CD4-positive, CD25-positive, alpha-beta regulatory T cell (primary cell): ENCODE results near the gene CCNB1. TPM values are rescaled to one million over a fixed set of nuclear protein-coding genes. Genes with fewer than 3 reads are reported as not detected.

Experiments used
- ATAC-seq, 2 donors: fragments of 150-1000 bp; cut with Tn5 transposase; one replicate each; pipeline ENCODE4 v1.10.0; 2021; ENCODE audit warnings: low read depth in 2 of 2, moderate number of reproducible peaks in 2 of 2, moderate library complexity in 1 of 2
- DNase-seq, 3 donors: peaks; one replicate each; pipeline versions ENCODE4 v3.0.0 to v3.0.0-alpha.2; 2012 to 2022; ENCODE audit warnings: mixed read lengths in 1 of 3
- H3K27ac ChIP-seq: one replicate; pipeline ENCODE4 v1.7.0; 2013; ENCODE audit warnings: mild to moderate bottlenecking, low read length; ENCODE audit not compliant: insufficient read depth, poor library complexity, severe bottlenecking
- H3K27me3 ChIP-seq: one replicate; pipeline ENCODE4 v1.7.0; 2013; ENCODE audit warnings: low read length; ENCODE audit not compliant: control insufficient read depth, insufficient read depth
- H3K36me3 ChIP-seq: one replicate; pipeline ENCODE4 v1.7.0; 2013; ENCODE audit warnings: mild to moderate bottlenecking, low read length, moderate library complexity; ENCODE audit not compliant: control insufficient read depth, insufficient read depth
- H3K4me1 ChIP-seq: 2 replicates; pipeline ENCODE4 v1.7.0; 2013; ENCODE audit warnings: mild to moderate bottlenecking, low read length; ENCODE audit not compliant: insufficient read depth, control insufficient read depth, poor library complexity, severe bottlenecking
- H3K4me3 ChIP-seq: one replicate; pipeline ENCODE4 v1.7.0; 2013; ENCODE audit warnings: low read depth, mild to moderate bottlenecking, low read length, moderate library complexity
- H3K9me3 ChIP-seq, 2 experiments: 1 replicate in 1 of 2; 2 replicates in 1 of 2; pipeline ENCODE4 v1.7.0; 2013; ENCODE audit warnings: low read length in 2 of 2, mild to moderate bottlenecking in 1 of 2, moderate library complexity in 1 of 2; ENCODE audit not compliant: control insufficient read depth in 2 of 2
- H3K27ac Mint-ChIP-seq, 3 donors: one replicate each; pipeline ENCODE4 v1.8.0; 2020 to 2022; ENCODE audit warnings: mild to moderate bottlenecking in 3 of 3, mixed read lengths in 3 of 3, moderate library complexity in 2 of 3
- H3K27me3 Mint-ChIP-seq: one replicate; pipeline ENCODE4 v1.8.0; 2022; ENCODE audit warnings: mild to moderate bottlenecking, mixed read lengths
- H3K36me3 Mint-ChIP-seq: one replicate; pipeline ENCODE4 v1.8.0; 2020; ENCODE audit warnings: mixed read lengths
- H3K4me1 Mint-ChIP-seq, 4 donors: one replicate each; pipeline ENCODE4 v1.8.0; 2020 to 2022; ENCODE audit warnings: mixed read lengths in 4 of 4, mild to moderate bottlenecking in 1 of 4
- H3K4me3 Mint-ChIP-seq, 4 donors: one replicate each; pipeline ENCODE4 v1.8.0; 2020 to 2022; ENCODE audit warnings: mild to moderate bottlenecking in 4 of 4, mixed read lengths in 4 of 4, moderate library complexity in 3 of 4
- H3K9me3 Mint-ChIP-seq, 7 donors: one replicate each; pipeline ENCODE4 v1.8.0; 2020 to 2022; ENCODE audit warnings: mixed read lengths in 7 of 7, mild to moderate bottlenecking in 3 of 7, moderate library complexity in 2 of 7
- polyA plus RNA-seq, 4 donors: library from polyadenylated mRNA; unstranded; fragments of 300-500 nt; fragmentation: Illumina TruSeq; gene quantifications; one replicate each; pipeline ENCODE4 v1.2.3, GENCODE V29; 2021
- total RNA-seq: library from RNA; stranded (reverse); gene quantifications from one replicate; pipeline ENCODE4 v1.2.3, GENCODE V29; 2022

The CCNB1 gene
- total and polyA plus RNA-seq, 5 donors from 2014 or later = 3.9 to 10.2 (median 8.4) TPM

DNA sequence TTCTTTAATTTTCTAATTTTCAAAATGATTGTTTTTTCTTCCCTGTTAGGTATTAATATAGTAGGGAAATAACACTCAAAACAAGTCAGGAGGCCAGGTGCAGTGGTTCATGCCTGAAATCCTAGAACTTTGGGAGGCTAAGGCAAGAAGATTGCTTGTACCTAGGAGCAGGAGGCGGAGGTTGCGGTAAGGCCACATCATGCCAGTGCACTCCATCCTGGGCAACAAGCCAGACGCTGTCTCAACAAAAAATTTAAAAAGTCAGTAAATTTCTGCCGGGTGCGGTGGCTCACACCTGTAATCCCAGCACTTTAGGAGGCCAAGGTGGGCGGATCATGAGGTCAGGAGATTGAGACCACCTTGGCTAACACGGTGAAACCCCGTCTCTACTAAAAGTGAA is 57.6 kb downstream of the CCNB1 start:
- H3K36me3 ChIP-seq = peaks cover 18% of the 10 kb centered on the region
- DNase-seq = no peak
- Mint-ChIP-seq H3K36me3 (peaks cover 8% of the 10 kb centered on the region), H3K27me3 (no peaks in the 10 kb centered on the region), H3K4me3 (no peak overlapping the region), H3K4me1 (peaks cover 6 to 14% (median 8%) of the 10 kb centered on the region in 4 donors), H3K27ac (no peak overlapping the region), H3K9me3 (peaks cover 0 to 2% (median 0%) of the 10 kb centered on the region in 7 donors)
- H3K9me3 ChIP-seq = no peaks in the 10 kb centered on the region
- H3K4me3 ChIP-seq = no peak overlapping the region
- no peaks in the 10 kb centered on the region for H3K27me3 ChIP-seq
- H3K27ac ChIP-seq = no peak overlapping the region
- H3K4me1 ChIP-seq = no peaks in the 10 kb centered on the region
- ATAC-seq = no peak

GRCh38 chr5:69225860-69226259 is 58.9 kb downstream of the CCNB1 start:
- Mint-ChIP-seq H3K27ac (peak overlapping the region in 1 of 3 donors; percentile 49), H3K4me3 (no peak overlapping the region), H3K36me3 (peaks cover 8% of the 10 kb centered on the region), H3K9me3 (no peaks in the 10 kb centered on the region), H3K27me3 (no peaks in the 10 kb centered on the region), H3K4me1 (peaks cover 6 to 14% (median 8%) of the 10 kb centered on the region in 4 donors)
- no peak for DNase-seq
- no peak for ATAC-seq
- Histone ChIP-seq H3K36me3 (peaks cover 23% of the 10 kb centered on the region), H3K4me1 (no peaks in the 10 kb centered on the region), H3K27ac (no peak overlapping the region), H3K4me3 (no peak overlapping the region), H3K9me3 (no peaks in the 10 kb centered on the region), H3K27me3 (no peaks in the 10 kb centered on the region)

Other genes with a start within 250 kb of the CCNB1 start
- gene SLC30A5, start 73.1 kb upstream of the CCNB1 start, total RNA-seq = 25.4 TPM
- 10 to 100 TPM; 22.2 to 26.1 (median 24.6) TPM for gene SLC30A5, start 73.1 kb upstream of the CCNB1 start, polyA plus RNA-seq
- 6.0 TPM for gene CENPH, start 22.4 kb downstream of the CCNB1 start, total RNA-seq
- gene CENPH, start 22.4 kb downstream of the CCNB1 start, polyA plus RNA-seq = 1 to 10 TPM; 5.6 to 9.3 (median 6.3) TPM
- gene CDK7, start 67.7 kb downstream of the CCNB1 start, total RNA-seq = 23.6 TPM
- 10 to 100 TPM; 24.9 to 34.9 (median 29.7) TPM for gene CDK7, start 67.7 kb downstream of the CCNB1 start, polyA plus RNA-seq
- 3.7 TPM for gene CCDC125, start 165.7 kb downstream of the CCNB1 start, total RNA-seq
- 1 to 10 TPM in 3 of 4 donors, under 1 TPM in 1; 0.82 to 1.8 (median 1.5) TPM for gene CCDC125, start 165.7 kb downstream of the CCNB1 start, polyA plus RNA-seq
- 9.8 TPM for gene AK6, start 202.4 kb downstream of the CCNB1 start, total RNA-seq
- gene AK6, start 202.4 kb downstream of the CCNB1 start, polyA plus RNA-seq = 10 to 100 TPM; 62.2 to 98.1 (median 82.7) TPM
- gene TAF9, start 202.4 kb downstream of the CCNB1 start, total RNA-seq = 47.7 TPM
- gene TAF9, start 202.4 kb downstream of the CCNB1 start, polyA plus RNA-seq = 100 to 1,000 TPM; 136 to 163 (median 145) TPM
- gene RAD17, start 202.7 kb downstream of the CCNB1 start, total RNA-seq = 23.3 TPM
- 10 to 100 TPM; 16.5 to 23.2 (median 18.9) TPM for gene RAD17, start 202.7 kb downstream of the CCNB1 start, polyA plus RNA-seq
- 0.52 TPM for gene MARVELD2, start 248.0 kb downstream of the CCNB1 start, total RNA-seq
- 1 to 10 TPM in 1 of 4 donors, under 1 TPM in 3; 0.07 to 1.4 (median 0.90) TPM for gene MARVELD2, start 248.0 kb downstream of the CCNB1 start, polyA plus RNA-seq